Cardiac muscle cell (in vitro differentiated cells and primary cell): Measurements from ENCODE around the gene CDX2. TPM values are rescaled to one million over a fixed set of nuclear protein-coding genes. Genes with fewer than 3 reads are reported as not detected.

Source experiments
- DNase-seq, 2 donors: peaks; one replicate each; pipeline versions ENCODE4 v3.0.0 to v3.0.0-alpha.2; 2010 to 2017; ENCODE audit warnings: low read depth in 1 of 2, low spot score in 1 of 2
- H3K27ac ChIP-seq: fragments of 200-600 bp; sonication (generic); 2 replicates; pipeline ENCODE4 v1.5.1; 2016
- H3K27me3 ChIP-seq: fragments of 200-600 bp; sonication (generic); 2 replicates; pipeline ENCODE4 v1.6.0; 2016; ENCODE audit warnings: control low read depth
- H3K36me3 ChIP-seq: fragments of 200-600 bp; sonication (generic); 2 replicates; pipeline ENCODE4 v1.5.1; 2016; ENCODE audit warnings: control low read depth
- H3K4me1 ChIP-seq: fragments of 200-600 bp; sonication (generic); 2 replicates; pipeline ENCODE4 v1.8.1; 2017; ENCODE audit warnings: low read depth, mild to moderate bottlenecking, mixed run types
- H3K4me3 ChIP-seq: fragments of 200-600 bp; sonication (generic); 2 replicates; pipeline ENCODE4 v1.5.1; 2016; ENCODE audit warnings: mild to moderate bottlenecking
- H3K9me3 ChIP-seq: fragments of 200-600 bp; sonication (generic); 2 replicates; pipeline ENCODE4 v1.5.1; 2017; ENCODE audit warnings: low read depth, mild to moderate bottlenecking, control low read depth
- CTCF ChIP-seq: IDR thresholded peaks from 2 replicates; pipeline ENCODE4 v1.5.1; 2012; ENCODE audit warnings: low read depth, mild to moderate bottlenecking, low read length
- polyA plus RNA-seq: library from polyadenylated mRNA; unstranded; fragments of >200 nt; fragmentation: Nextera tagmentation; extraction: Ambion mirVana; gene quantifications from 2 replicates; pipeline ENCODE4 v1.2.1, GENCODE V29; 2016
- total RNA-seq: library from RNA; depleted of rRNA; stranded (reverse); fragments of >200 nt; gene quantifications from 2 replicates; pipeline ENCODE4 v1.2.3, GENCODE V29; 2016

CDX2 gene
- total and polyA plus RNA-seq, 2 experiments from 2014 or later, result not detected

GRCh38 chr13:27926644-27927434, 42.3 kb downstream of the CDX2 start:
- no peaks in the 10 kb centered on the region for H3K36me3 ChIP-seq
- H3K27me3 ChIP-seq, result peaks cover 100% of the 10 kb centered on the region
- H3K4me1 ChIP-seq, result no peaks in the 10 kb centered on the region
- H3K27ac ChIP-seq, result no peak overlapping the region
- no peaks in the 10 kb centered on the region for H3K9me3 ChIP-seq
- DNase-seq, result no peak
- no peak for TF ChIP-seq CTCF
- H3K4me3 ChIP-seq, result no peak overlapping the region

GRCh38 chr13:27925220-27925991, 43.7 kb downstream of the CDX2 start:
- H3K36me3 ChIP-seq, result no peaks in the 10 kb centered on the region
- H3K4me1 ChIP-seq, result peaks cover 3% of the 10 kb centered on the region
- peaks cover 100% of the 10 kb centered on the region for H3K27me3 ChIP-seq
- H3K9me3 ChIP-seq, result no peaks in the 10 kb centered on the region
- H3K27ac ChIP-seq, result no peak overlapping the region
- no peak overlapping the region for H3K4me3 ChIP-seq
- DNase-seq, result no peak
- TF ChIP-seq CTCF, result no peak

- no peak for TF ChIP-seq CTCF
- Histone ChIP-seq H3K27ac (no peak overlapping the region), H3K4me1 (peaks cover 7% of the 10 kb centered on the region), H3K36me3 (no peaks in the 10 kb centered on the region), H3K4me3 (no peak overlapping the region), H3K9me3 (no peaks in the 10 kb centered on the region), H3K27me3 (peaks cover 100% of the 10 kb centered on the region)
- DNase-seq, result no peak
Observed at GRCh38 chr13:27924529-27925141, 44.5 kb downstream of the CDX2 start.

- Histone ChIP-seq H3K9me3 (no peaks in the 10 kb centered on the region), H3K4me3 (no peak overlapping the region)
Observed at GRCh38 chr13:27923794-27924528, 45.2 kb downstream of the CDX2 start.

More at GRCh38 chr13:27923794-27924528, 45.2 kb downstream of the CDX2 start:
- TF ChIP-seq CTCF, result no peak
- DNase-seq, result no peak
- Histone ChIP-seq H3K36me3 (no peaks in the 10 kb centered on the region), H3K27me3 (peaks cover 100% of the 10 kb centered on the region), H3K27ac (no peak overlapping the region), H3K4me1 (peaks cover 9% of the 10 kb centered on the region)
